Esophagus muscularis mucosa (tissue), 3 donors: ENCODE data around the gene NTSR1.

Experiments used
- POLR2A ChIP-seq: fragments of 450-650 bp; IDR thresholded peaks from one replicate; pipeline ENCODE4 v1.6.1; 2017; ENCODE audit warnings: antibody characterized with exemption, moderate library complexity, mild to moderate bottlenecking, low read depth
- TF ChIP-seq, protein P1 (sequence below), 3 experiments: fragments of 200-600 bp in 2 of 3; fragments of 450-650 bp in 1 of 3; sonication (generic) in 2 of 3; IDR thresholded peaks; one replicate each; pipeline ENCODE4 v1.5.1; 2017 to 2019; ENCODE audit warnings: antibody characterized with exemption in 3 of 3, mild to moderate bottlenecking in 2 of 3, moderate library complexity in 1 of 3

DNA sequence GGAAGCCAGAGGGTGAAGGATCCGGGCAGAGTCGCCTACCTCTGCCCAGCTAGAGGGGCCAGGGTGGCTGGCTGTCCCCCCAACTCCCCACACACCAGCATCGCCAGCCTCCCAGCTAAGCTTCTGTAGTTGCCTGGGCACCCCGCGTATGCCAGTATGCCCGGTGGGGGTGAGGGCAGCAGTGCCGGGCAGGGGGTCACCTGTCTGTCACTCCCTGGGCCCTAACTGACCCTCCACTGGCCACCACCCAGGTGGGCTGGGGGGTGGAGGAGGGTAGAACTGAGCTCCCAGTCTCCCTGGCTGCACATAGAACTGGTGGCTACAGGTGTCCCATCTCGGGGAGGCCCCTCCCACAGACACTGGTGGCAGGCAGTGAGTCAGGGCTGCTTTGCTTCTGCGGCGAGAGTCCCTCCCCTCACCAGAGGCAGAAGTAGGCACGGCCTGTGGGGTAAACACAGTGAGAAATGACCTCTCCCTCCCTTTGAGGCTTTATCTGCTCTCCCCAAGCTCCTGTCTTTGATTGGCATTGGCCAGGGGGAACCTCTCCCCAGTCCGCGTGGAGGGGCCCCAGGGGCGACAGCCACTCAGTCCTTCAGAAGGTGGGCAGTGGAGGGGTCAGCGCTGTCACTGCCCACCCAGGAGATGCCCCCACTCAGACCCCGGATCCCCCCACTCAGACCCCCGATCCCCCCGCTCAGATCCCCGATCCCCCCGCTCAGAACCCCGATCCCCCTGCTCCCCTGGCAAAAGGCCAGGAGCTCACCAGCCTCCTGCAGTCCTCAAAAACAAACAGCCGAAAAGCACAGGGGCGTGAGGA, 2.5 kb downstream of the NTSR1 start:
- TF ChIP-seq, protein P1, sequence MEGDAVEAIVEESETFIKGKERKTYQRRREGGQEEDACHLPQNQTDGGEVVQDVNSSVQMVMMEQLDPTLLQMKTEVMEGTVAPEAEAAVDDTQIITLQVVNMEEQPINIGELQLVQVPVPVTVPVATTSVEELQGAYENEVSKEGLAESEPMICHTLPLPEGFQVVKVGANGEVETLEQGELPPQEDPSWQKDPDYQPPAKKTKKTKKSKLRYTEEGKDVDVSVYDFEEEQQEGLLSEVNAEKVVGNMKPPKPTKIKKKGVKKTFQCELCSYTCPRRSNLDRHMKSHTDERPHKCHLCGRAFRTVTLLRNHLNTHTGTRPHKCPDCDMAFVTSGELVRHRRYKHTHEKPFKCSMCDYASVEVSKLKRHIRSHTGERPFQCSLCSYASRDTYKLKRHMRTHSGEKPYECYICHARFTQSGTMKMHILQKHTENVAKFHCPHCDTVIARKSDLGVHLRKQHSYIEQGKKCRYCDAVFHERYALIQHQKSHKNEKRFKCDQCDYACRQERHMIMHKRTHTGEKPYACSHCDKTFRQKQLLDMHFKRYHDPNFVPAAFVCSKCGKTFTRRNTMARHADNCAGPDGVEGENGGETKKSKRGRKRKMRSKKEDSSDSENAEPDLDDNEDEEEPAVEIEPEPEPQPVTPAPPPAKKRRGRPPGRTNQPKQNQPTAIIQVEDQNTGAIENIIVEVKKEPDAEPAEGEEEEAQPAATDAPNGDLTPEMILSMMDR (IDR thresholded peaks at IDR 0.05) = no peak
- no peak for TF ChIP-seq POLR2A
